GM20431 (cell line): Measurements from ENCODE around the gene ZNRF2.

Experiments
- in situ Hi-C: fragments of 300-500 bp; cut with MseI, MboI; formaldehyde crosslinking; loops from one replicate; pipeline ENCODE4 v1.15.0; 2020; ENCODE audit warnings: low sequenced_read_pairs; ENCODE audit not compliant: unreplicated experiment

Gene ZNRF2

GRCh38 chr7:30348083-30348560, 63.7 kb downstream of the ZNRF2 start:
- in situ Hi-C loops = no loop called here

- in situ Hi-C loops = no loop called here
Observed at GRCh38 chr7:30349170-30349569, 64.8 kb downstream of the ZNRF2 start.

- in situ Hi-C loops = no loop called here
Observed at GRCh38 chr7:30349816-30350215, 65.4 kb downstream of the ZNRF2 start.

GRCh38 chr7:30351286-30351685, 66.9 kb downstream of the ZNRF2 start:
- in situ Hi-C loops = no loop called here

- in situ Hi-C loops = no loop called here
Observed at GRCh38 chr7:30351724-30352123, 67.3 kb downstream of the ZNRF2 start.

GRCh38 chr7:30352169-30352568, 67.8 kb downstream of the ZNRF2 start:
- in situ Hi-C loops = no loop called here

- in situ Hi-C loops = no loop called here
Observed at GRCh38 chr7:30353532-30353931, 69.1 kb downstream of the ZNRF2 start.

GRCh38 chr7:30353932-30354607, 69.7 kb downstream of the ZNRF2 start:
- in situ Hi-C loops = no loop called here

GRCh38 chr7:30354791-30355190, 70.4 kb downstream of the ZNRF2 start:
- in situ Hi-C loops = no loop called here

- in situ Hi-C loops = no loop called here
Observed at GRCh38 chr7:30359957-30360356, 75.6 kb downstream of the ZNRF2 start.

- in situ Hi-C loops = no loop called here
Observed at GRCh38 chr7:30363778-30364563, 79.6 kb downstream of the ZNRF2 start.

- in situ Hi-C loops = no loop called here
Observed at GRCh38 chr7:30364773-30365172, 80.4 kb downstream of the ZNRF2 start.

GRCh38 chr7:30365621-30366020, 81.2 kb downstream of the ZNRF2 start:
- in situ Hi-C loops = no loop called here

- in situ Hi-C loops = no loop called here
Observed at GRCh38 chr7:30366606-30367005, 82.2 kb downstream of the ZNRF2 start.

GRCh38 chr7:30367561-30367960, 83.2 kb downstream of the ZNRF2 start:
- in situ Hi-C loops = no loop called here

- in situ Hi-C loops = no loop called here
Observed at GRCh38 chr7:30369879-30370278, 85.5 kb downstream of the ZNRF2 start.

GRCh38 chr7:30371321-30371720, 86.9 kb downstream of the ZNRF2 start:
- in situ Hi-C loops = no loop called here

- in situ Hi-C loops = no loop called here
Observed at GRCh38 chr7:30378275-30378674, 93.9 kb downstream of the ZNRF2 start.

GRCh38 chr7:30379131-30379530, 94.7 kb downstream of the ZNRF2 start:
- in situ Hi-C loops = no loop called here

GRCh38 chr7:30379741-30380140, 95.3 kb downstream of the ZNRF2 start:
- in situ Hi-C loops = no loop called here

- in situ Hi-C loops = no loop called here
Observed at GRCh38 chr7:30380294-30380693, 95.9 kb downstream of the ZNRF2 start.
